Panc1 (cell line): ENCODE results near the gene RUNX1. TPM values are rescaled to one million over a fixed set of nuclear protein-coding genes. Genes with fewer than 3 reads are reported as not detected.

Experiments
- ATAC-seq: fragments of 200-7000 bp; cut with Tn5 transposase; 2 replicates; pipeline ENCODE4 v1.9.1; 2020; ENCODE audit warnings: mild to moderate bottlenecking, moderate library complexity
- BruUV-seq: library from RNA; stranded (reverse); fragments of 400-500 nt; replicated peaks from 2 replicates; lab custom pipeline; 2021; lab: Mats Ljungman, UMichigan
- CTCF ChIA-PET: fragments of 300-600 bp; sonication (Branson Sonifier 250); formaldehyde crosslinking; loops from one replicate; lab custom pipeline; 2022; ENCODE audit warnings: antibody characterized with exemption; lab: Charles Lee
- POLR2A ChIA-PET: fragments of 300-600 bp; sonication (Branson Sonifier 250); formaldehyde crosslinking; loops from one replicate; lab custom pipeline; 2022; ENCODE audit warnings: antibody characterized with exemption; lab: Charles Lee
- DNase-seq: peaks from one replicate; pipeline ENCODE4 v3.0.0-alpha.2; 2010; ENCODE audit warnings: low read depth, low spot score
- H3K27ac ChIP-seq: 2 replicates; pipeline ENCODE4 v1.5.1; 2011; ENCODE audit warnings: mild to moderate bottlenecking, low read length, inconsistent platforms
- H3K27me3 ChIP-seq: fragments of 200-500 bp; sonication (Bioruptor generic); 2 replicates; pipeline ENCODE4 v1.6.0; 2014; ENCODE audit warnings: low read length, inconsistent platforms; ENCODE audit not compliant: control insufficient read depth, insufficient read depth
- H3K36me3 ChIP-seq: fragments of 200-500 bp; sonication (Bioruptor generic); 2 replicates; pipeline ENCODE4 v1.5.1; 2014; ENCODE audit warnings: inconsistent platforms, mild to moderate bottlenecking, low read length, moderate library complexity; ENCODE audit not compliant: control insufficient read depth, insufficient read depth
- H3K4me1 ChIP-seq: 2 replicates; pipeline ENCODE4 v1.5.1; 2011; ENCODE audit warnings: inconsistent platforms, mild to moderate bottlenecking, low read length, moderate library complexity; ENCODE audit not compliant: control insufficient read depth, insufficient read depth
- H3K4me3 ChIP-seq, 2 experiments: 2 replicates each; pipeline ENCODE4 v1.5.1; 2011 to 2012; ENCODE audit warnings: low read depth in 2 of 2, low read length in 2 of 2, mild to moderate bottlenecking in 2 of 2, inconsistent platforms in 1 of 2, moderate library complexity in 1 of 2
- H3K9me3 ChIP-seq: fragments of 200-500 bp; sonication (Bioruptor generic); 2 replicates; pipeline ENCODE4 v1.5.1; 2014; ENCODE audit warnings: low read depth, mild to moderate bottlenecking, inconsistent platforms, low read length, moderate library complexity; ENCODE audit not compliant: control insufficient read depth, insufficient read depth
- CTCF ChIP-seq: fragments of 450-650 bp; IDR thresholded peaks from 2 replicates; pipeline ENCODE4 v1.5.1; 2017; ENCODE audit warnings: mild to moderate bottlenecking
- POLR2AphosphoS5 ChIP-seq: IDR thresholded peaks from 2 replicates; pipeline ENCODE4 v1.6.1; 2012; ENCODE audit warnings: mild to moderate bottlenecking, low read depth, low read length, moderate library complexity
- REST ChIP-seq, 2 experiments: IDR thresholded peaks; 2 replicates each; pipeline ENCODE4 v1.6.1; 2011 to 2012; ENCODE audit warnings: low read depth in 2 of 2, control low read depth in 1 of 2, low read length in 1 of 2, mild to moderate bottlenecking in 1 of 2, moderate library complexity in 1 of 2; ENCODE audit not compliant: insufficient read depth in 1 of 2
- SIN3A ChIP-seq: IDR thresholded peaks from 2 replicates; pipeline ENCODE4 v1.6.1; 2012; ENCODE audit warnings: low read depth, mild to moderate bottlenecking, low read length, moderate library complexity, borderline replicate concordance; ENCODE audit not compliant: insufficient read depth
- TCF7L2 ChIP-seq: IDR thresholded peaks from 2 replicates; pipeline ENCODE4 v1.6.1; 2011; ENCODE audit warnings: mild to moderate bottlenecking, low read depth, low read length, inconsistent platforms
- in situ Hi-C: cut with HindIII; loops from 2 replicates; pipeline ENCODE4 v1.10.0; 2016; ENCODE audit warnings: low sequenced_read_pairs, low pct_unique_long_range_greater_than_20kb
- intact Hi-C: fragments of 100-400 bp; cut with micrococcal nuclease; formaldehyde crosslinking; loops from one replicate; pipeline ENCODE4 v1.10.0; 2022; ENCODE audit not compliant: unreplicated experiment
- total RNA-seq: library from RNA; stranded (reverse); gene quantifications from one replicate; pipeline ENCODE4 v1.2.1, GENCODE V29; 2021; ENCODE audit not compliant: unreplicated experiment

Gene RUNX1
- total RNA-seq, 1 experiment from 2014 or later: 22.4 TPM

GRCh38 chr21:34811368-34811767 is 237.7 kb downstream of the RUNX1 start:
- Histone ChIP-seq H3K27me3 (no peaks in the 10 kb centered on the region), H3K27ac (no peak overlapping the region), H3K4me1 (peaks cover 7% of the 10 kb centered on the region; the same call in 1 of the 2 replicates), H3K9me3 (0 out of 2 replicates have a peak, but pooled peaks cover under 1% of the 10 kb centered on the region), H3K4me3 (no peak overlapping the region), H3K36me3 (no peaks in the 10 kb centered on the region)
- ATAC-seq (no peak), DNase-seq (no peak)
- in situ Hi-C loops (no loop called here), intact Hi-C loops (no loop called here)
- no peak for TF ChIP-seq POLR2AphosphoS5
- no peak for TF ChIP-seq SIN3A
- TF ChIP-seq CTCF: no peak
- TF ChIP-seq TCF7L2: no peak
- no peak for TF ChIP-seq REST (IDR thresholded peaks at IDR 0.05; ENCODE audit: insufficient read depth in 1 of 2, low read depth in 2 of 2, low read length in 1 of 2)
- POLR2A ChIA-PET: interaction anchor here (0.5 to 0.7 kb wide), 2 partner anchors 873 to 1236 kb away, joined by 5 read pairs; no protein-coding TSS in a partner anchor
- CTCF ChIA-PET: no interaction called here
- BruUV-seq: no TSS peak

- DNase-seq (no peak), ATAC-seq (no peak)
- H3K27me3 ChIP-seq: no peaks in the 10 kb centered on the region
- H3K27ac ChIP-seq: no peak overlapping the region
- POLR2A ChIA-PET: interaction anchor here (0.5 kb wide), 1 partner anchor 1237 kb away, joined by 5 read pairs; no protein-coding TSS in a partner anchor
- TF ChIP-seq REST (IDR thresholded peaks at IDR 0.05; ENCODE audit: insufficient read depth in 1 of 2, low read depth in 2 of 2, low read length in 1 of 2): no peak
- no peak for TF ChIP-seq SIN3A
- TF ChIP-seq CTCF: no peak
- TF ChIP-seq TCF7L2: no peak
- no peak for TF ChIP-seq POLR2AphosphoS5
- H3K36me3 ChIP-seq: no peaks in the 10 kb centered on the region
- no TSS peak for BruUV-seq
- CTCF ChIA-PET: no interaction called here
- no peak overlapping the region for H3K4me3 ChIP-seq
- intact Hi-C loops: no loop called here
- peaks cover 7% of the 10 kb centered on the region; the same call in 1 of the 2 replicates for H3K4me1 ChIP-seq
- peaks cover 5% of the 10 kb centered on the region; the same call in 1 of the 2 replicates for H3K9me3 ChIP-seq
- in situ Hi-C loops: no loop called here
Measured at GRCh38 chr21:34810786-34811185, 238.3 kb downstream of the RUNX1 start.
